GM23248 (cell line): ENCODE data around the gene CYBRD1.

Experiments used
- EZH2 ChIP-seq: fragments of 200-600 bp; sonication (generic); IDR thresholded peaks from 2 replicates; pipeline ENCODE4 v1.6.1; 2018; ENCODE audit warnings: antibody characterized with exemption, mild to moderate bottlenecking; ENCODE audit not compliant: insufficient read depth, poor library complexity, severe bottlenecking
- EZH2phosphoT487 ChIP-seq: fragments of 200-600 bp; sonication (generic); IDR thresholded peaks from 2 replicates; pipeline ENCODE4 v1.6.1; 2018; ENCODE audit warnings: antibody characterized with exemption, moderate library complexity, mild to moderate bottlenecking, low read depth; ENCODE audit not compliant: insufficient read depth

DNA sequence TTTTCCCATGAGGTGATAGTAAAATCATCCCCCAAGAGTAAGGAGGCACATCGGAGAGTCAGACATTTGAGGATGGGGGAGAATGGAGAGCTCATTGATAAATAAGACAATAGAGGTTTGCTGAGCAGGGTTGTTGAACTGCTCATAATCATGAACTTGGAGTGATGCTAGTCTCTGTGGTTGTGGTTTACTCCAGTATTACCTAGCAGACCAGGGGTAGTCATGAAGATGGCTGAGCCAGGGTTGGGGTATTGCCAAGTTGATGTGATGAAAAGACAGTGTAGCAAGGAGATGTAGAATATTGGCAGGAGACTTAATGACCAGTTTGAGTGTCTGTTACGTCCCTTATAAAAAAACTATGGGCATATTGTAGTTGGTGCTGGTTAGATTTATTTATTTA is 25.4 kb downstream of the CYBRD1 start:
- TF ChIP-seq EZH2 (no peak), EZH2phosphoT487 (no peak)
